ENCODE measurements around the gene PLIN4.
A peak's percentile ranks its signal among the peaks of the same experiment; 100 is the strongest.

PLIN4 gene

GRCh38 chr19:4488496-4488895 lies 29.8 kb downstream of the PLIN4 start:
- no peak for DNase-seq

GRCh38 chr19:4487572-4487971 lies 30.7 kb downstream of the PLIN4 start:
- no peak for DNase-seq

GRCh38 chr19:4483385-4483784 lies 34.9 kb downstream of the PLIN4 start:
- DNase-seq, result no peak

- DNase-seq, result no peak
Measured at GRCh38 chr19:4482721-4483364, 35.4 kb downstream of the PLIN4 start.

GRCh38 chr19:4477034-4477801 lies 41.1 kb downstream of the PLIN4 start:
- DNase-seq, result no peak

GRCh38 chr19:4474514-4475022 lies 43.7 kb downstream of the PLIN4 start:
- peak; percentile 65 for DNase-seq

GRCh38 chr19:4473763-4474513 lies 44.3 kb downstream of the PLIN4 start:
- no peak for DNase-seq

- DNase-seq, result no peak
Measured at GRCh38 chr19:4473011-4473762, 45.1 kb downstream of the PLIN4 start.

- no peak for DNase-seq
Measured at GRCh38 chr19:4472174-4472974, 45.9 kb downstream of the PLIN4 start, which contains the start of gene HDGFL2. Gene HDGFL2 (plus strand): TSS chr19:4472297. CDS start chr19:4472351, 54 bp downstream.

GRCh38 chr19:4471403-4472173 lies 46.7 kb downstream of the PLIN4 start:
- DNase-seq, result peak; percentile 99

GRCh38 chr19:4467835-4468234 lies 50.5 kb downstream of the PLIN4 start:
- DNase-seq, result no peak

- DNase-seq, result no peak
Measured at GRCh38 chr19:4464815-4465581, 53.3 kb downstream of the PLIN4 start.

- peak; percentile 87 for DNase-seq
Measured at GRCh38 chr19:4457654-4458395, 60.5 kb downstream of the PLIN4 start, which contains the start of gene UBXN6. Gene UBXN6 (minus strand): TSS chr19:4457794. CDS start chr19:4457697, 97 bp downstream.

GRCh38 chr19:4456843-4457653 lies 61.2 kb downstream of the PLIN4 start:
- no peak for DNase-seq

- DNase-seq, result no peak
Measured at GRCh38 chr19:4456476-4456842, 61.8 kb downstream of the PLIN4 start.

- no peak for DNase-seq
Measured at GRCh38 chr19:4455719-4456475, 62.4 kb downstream of the PLIN4 start.

Data from NCI-H1694 treated with DMSO at 0.1 percent for 48 hours (cell line).